SK-N-SH treated with all-trans-retinoic acid at 6 μM for 48 hours (cell line): ENCODE results near the gene RBM7.

Experiments used
- ARNTL ChIP-seq: fragments of 450-650 bp; formaldehyde crosslinking; IDR thresholded peaks from 2 replicates; pipeline ENCODE4 v1.5.0; 2020; ENCODE audit warnings: low read depth, mild to moderate bottlenecking, moderate library complexity, borderline replicate concordance
- CREB5 ChIP-seq: fragments of 250-450 bp; sonication (Bioruptor Pico); IDR thresholded peaks from 2 replicates; pipeline ENCODE4 v1.5.1; 2020; ENCODE audit warnings: low read depth, mild to moderate bottlenecking, moderate library complexity
- ESRRG ChIP-seq: fragments of 250-450 bp; sonication (Bioruptor Pico); IDR thresholded peaks from 2 replicates; pipeline ENCODE4 v1.6.1; 2021; ENCODE audit warnings: mild to moderate bottlenecking
- PATZ1 ChIP-seq: fragments of 250-450 bp; sonication (Bioruptor Pico); IDR thresholded peaks from 2 replicates; pipeline ENCODE4 v1.8.0; 2020; ENCODE audit warnings: mild to moderate bottlenecking, moderate library complexity, borderline replicate concordance
- PPARA ChIP-seq: fragments of 250-450 bp; sonication (Bioruptor Pico); IDR thresholded peaks from 2 replicates; pipeline ENCODE4 v1.5.0; 2020; ENCODE audit warnings: mild to moderate bottlenecking, borderline replicate concordance
- RARB ChIP-seq: fragments of 250-450 bp; sonication (Bioruptor Pico); IDR thresholded peaks from 2 replicates; pipeline ENCODE4 v1.8.0; 2021; ENCODE audit warnings: mild to moderate bottlenecking, moderate library complexity
- SNAI2 ChIP-seq: fragments of 250-450 bp; sonication (Bioruptor Pico); IDR thresholded peaks from 2 replicates; pipeline ENCODE4 v1.5.0; 2020; ENCODE audit warnings: mild to moderate bottlenecking, moderate library complexity
- TCF4 ChIP-seq: fragments of 250-450 bp; sonication (Bioruptor Pico); IDR thresholded peaks from 2 replicates; pipeline ENCODE4 v1.8.0; 2021; ENCODE audit warnings: mild to moderate bottlenecking, moderate library complexity, borderline replicate concordance
- ZFP3 ChIP-seq: fragments of 250-450 bp; sonication (Bioruptor Pico); IDR thresholded peaks from 2 replicates; pipeline ENCODE4 v1.5.0; 2020; ENCODE audit warnings: mild to moderate bottlenecking, moderate library complexity
- ZFP30 ChIP-seq: fragments of 450-650 bp; formaldehyde crosslinking; IDR thresholded peaks from 2 replicates; pipeline ENCODE4 v1.5.0; 2022; ENCODE audit warnings: mild to moderate bottlenecking, moderate library complexity
- ZNF565 ChIP-seq: fragments of 450-650 bp; formaldehyde crosslinking; conservative IDR thresholded peaks from 2 replicates; pipeline ENCODE4 v1.5.0; 2020; ENCODE audit warnings: low read depth, mild to moderate bottlenecking, moderate library complexity

- no peak for TF ChIP-seq SNAI2 (CRISPR knock-in tag)
- no peak for TF ChIP-seq CREB5 (CRISPR knock-in tag)
- TF ChIP-seq RARB (CRISPR knock-in tag): no peak
- no peak for TF ChIP-seq PATZ1 (CRISPR knock-in tag)
- TF ChIP-seq PPARA (CRISPR knock-in tag): no peak
- no peak for TF ChIP-seq ZFP30 (CRISPR knock-in tag)
- TF ChIP-seq ARNTL (CRISPR knock-in tag): no peak
- TF ChIP-seq ZFP3 (CRISPR knock-in tag): no peak
- TF ChIP-seq ESRRG: no peak
- TF ChIP-seq TCF4: no peak
- no peak for TF ChIP-seq ZNF565 (CRISPR knock-in tag)
Measured at GRCh38 chr11:114452399-114452798, 51.9 kb downstream of the RBM7 start.
